GM13976 (cell line): ENCODE data around the gene CKB.

Experiments used
- DNase-seq: peaks from one replicate; pipeline ENCODE4 v3.0.0; 2012; ENCODE audit warnings: low spot score
- CTCF ChIP-seq: IDR thresholded peaks from 2 replicates; pipeline ENCODE4 v1.5.1; 2012; ENCODE audit warnings: borderline replicate concordance, mild to moderate bottlenecking; ENCODE audit not compliant: insufficient read depth; ENCODE audit errors: extremely low read depth, missing control alignments, control extremely low read depth
- in situ Hi-C: fragments of 300-500 bp; cut with MboI; formaldehyde crosslinking; loops from one replicate; pipeline ENCODE4 v1.12.0; 2022; ENCODE audit warnings: low sequenced_read_pairs, mixed read lengths, inconsistent platforms; ENCODE audit not compliant: unreplicated experiment

Gene CKB

GRCh38 chr14:103501041-103501870, 21.4 kb downstream of the CKB start:
- no peak for TF ChIP-seq CTCF
- in situ Hi-C loops, result no loop called here
- DNase-seq, result no peak

DNA sequence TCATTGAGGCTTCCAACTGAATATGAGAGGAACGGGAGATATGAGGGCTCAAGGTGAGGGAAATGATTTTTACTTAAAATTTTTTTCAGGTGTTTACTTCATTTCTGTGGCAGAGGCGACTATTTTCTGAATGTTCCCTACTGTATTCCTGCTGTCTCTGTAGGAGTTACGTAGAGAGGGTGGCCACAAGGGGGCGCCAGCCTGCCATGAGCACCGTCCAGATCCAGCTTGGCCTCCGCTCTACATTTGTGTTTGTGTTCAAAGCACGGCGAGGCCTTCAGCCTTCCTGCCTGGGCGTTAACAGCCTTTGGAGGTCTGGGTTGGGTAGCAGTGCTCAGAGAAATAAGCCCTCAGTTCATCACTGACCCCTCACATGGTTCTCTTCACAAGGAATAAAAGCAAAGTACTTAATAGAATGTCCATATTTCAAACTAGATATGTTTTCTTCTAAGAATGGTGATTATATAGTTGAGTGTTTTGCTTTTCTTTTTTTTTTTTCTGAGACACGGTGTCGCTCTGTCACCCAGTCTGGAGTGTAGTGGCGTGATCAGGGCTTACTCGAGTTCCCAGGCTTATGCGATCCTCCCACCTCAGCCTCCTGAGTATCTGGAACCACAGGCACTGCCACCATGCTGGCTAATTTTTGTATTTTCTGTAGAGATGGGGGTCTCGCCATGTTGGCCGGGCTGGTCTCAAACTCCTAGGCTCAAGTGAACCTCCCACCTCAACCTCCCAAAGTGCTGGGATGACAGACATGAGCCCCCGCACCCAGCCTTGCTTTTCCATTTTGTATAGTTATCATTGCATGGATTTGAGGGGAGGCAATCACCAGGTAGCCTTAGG, 22.3 kb downstream of the CKB start:
- peak; percentile 94 for TF ChIP-seq CTCF
- in situ Hi-C loops, result no loop called here
- DNase-seq, result peak; percentile 82

- in situ Hi-C loops, result no loop called here
- peak; percentile 13 for DNase-seq
- no peak for TF ChIP-seq CTCF
Measured at GRCh38 chr14:103499709-103500108, 22.9 kb downstream of the CKB start.

- in situ Hi-C loops, result no loop called here
- no peak for TF ChIP-seq CTCF
- DNase-seq, result no peak
Measured at GRCh38 chr14:103496776-103497175, 25.9 kb downstream of the CKB start.

- DNase-seq, result no peak
- TF ChIP-seq CTCF, result no peak
- in situ Hi-C loops, result no loop called here
Measured at GRCh38 chr14:103495854-103496253, 26.8 kb downstream of the CKB start.

- in situ Hi-C loops, result no loop called here
- no peak for TF ChIP-seq CTCF
- no peak for DNase-seq
Measured at GRCh38 chr14:103492156-103492925, 30.3 kb downstream of the CKB start.
